Immature natural killer cell (primary cell): ENCODE results near the gene ATP5F1E. TPM values are rescaled to one million over a fixed set of nuclear protein-coding genes. Genes with fewer than 3 reads are reported as not detected.

Experiments used
- DNase-seq, 3 donors: peaks; one replicate each; pipeline ENCODE4 v3.0.0; 2022; ENCODE audit warnings: mixed read lengths in 1 of 3
- H3K27ac Mint-ChIP-seq, 6 donors: one replicate each; pipeline ENCODE4 v1.8.0; 2020; ENCODE audit warnings: mixed read lengths in 6 of 6, mild to moderate bottlenecking in 5 of 6, inconsistent platforms in 4 of 6, moderate library complexity in 3 of 6
- H3K27me3 Mint-ChIP-seq, 3 donors: one replicate each; pipeline ENCODE4 v1.8.0; 2020 to 2021; ENCODE audit warnings: low read depth in 3 of 3, mild to moderate bottlenecking in 3 of 3, mixed read lengths in 3 of 3, moderate library complexity in 3 of 3, inconsistent platforms in 1 of 3
- H3K36me3 Mint-ChIP-seq, 3 donors: one replicate each; pipeline ENCODE4 v1.8.0; 2020; ENCODE audit warnings: mixed read lengths in 3 of 3, inconsistent platforms in 2 of 3, mild to moderate bottlenecking in 2 of 3
- H3K4me1 Mint-ChIP-seq, 2 donors: one replicate each; pipeline ENCODE4 v1.8.0; 2020; ENCODE audit warnings: inconsistent platforms in 2 of 2, mild to moderate bottlenecking in 2 of 2, mixed read lengths in 2 of 2, moderate library complexity in 1 of 2
- H3K4me3 Mint-ChIP-seq, 5 donors: one replicate each; pipeline ENCODE4 v1.8.0; 2020; ENCODE audit warnings: mild to moderate bottlenecking in 5 of 5, mixed read lengths in 5 of 5, inconsistent platforms in 3 of 5, moderate library complexity in 3 of 5
- H3K9me3 Mint-ChIP-seq, 6 donors: one replicate each; pipeline ENCODE4 v1.8.0; 2020; ENCODE audit warnings: mild to moderate bottlenecking in 6 of 6, mixed read lengths in 6 of 6, inconsistent platforms in 4 of 6, moderate library complexity in 3 of 6
- polyA plus RNA-seq, 3 donors: library from polyadenylated mRNA; unstranded; fragments of 300-500 nt; fragmentation: Illumina TruSeq; gene quantifications; one replicate each; pipeline ENCODE4 v1.2.3, GENCODE V29; 2021

The ATP5F1E gene
- polyA plus RNA-seq, 3 donors from 2014 or later = 43.3 to 138 (median 91.7) TPM

DNA sequence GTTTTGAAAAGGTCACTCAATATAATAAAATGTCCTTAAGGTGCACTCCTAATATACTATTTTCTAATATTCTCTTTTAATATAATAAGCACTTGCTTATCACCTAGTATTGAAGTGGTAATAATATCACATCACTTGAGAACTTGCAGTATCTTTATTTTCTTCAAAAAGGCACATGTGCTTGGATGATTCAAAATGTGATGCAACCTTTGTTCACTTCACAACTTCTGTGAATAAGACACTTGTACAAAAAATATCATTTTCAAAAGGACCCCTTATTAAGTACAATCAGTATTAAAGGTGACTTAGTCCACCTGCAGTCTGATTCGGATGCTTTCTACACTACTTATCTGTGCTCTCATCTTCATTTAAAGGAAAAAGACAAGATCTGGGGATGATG is 7.1 kb upstream of the ATP5F1E start:
- no peak for DNase-seq
- H3K27me3 Mint-ChIP-seq = peaks cover 0 to 5% (median 4%) of the 10 kb centered on the region in 3 donors
- peaks cover 38 to 48% of the 10 kb centered on the region in 2 donors for H3K4me1 Mint-ChIP-seq
- peaks cover 7 to 26% (median 23%) of the 10 kb centered on the region in 3 donors for H3K36me3 Mint-ChIP-seq
- H3K4me3 Mint-ChIP-seq = no peak overlapping the region
- no peaks in the 10 kb centered on the region for H3K9me3 Mint-ChIP-seq
- peak overlapping the region in 3 of 6 donors; percentile 30 to 40 (median 31) for H3K27ac Mint-ChIP-seq

DNA sequence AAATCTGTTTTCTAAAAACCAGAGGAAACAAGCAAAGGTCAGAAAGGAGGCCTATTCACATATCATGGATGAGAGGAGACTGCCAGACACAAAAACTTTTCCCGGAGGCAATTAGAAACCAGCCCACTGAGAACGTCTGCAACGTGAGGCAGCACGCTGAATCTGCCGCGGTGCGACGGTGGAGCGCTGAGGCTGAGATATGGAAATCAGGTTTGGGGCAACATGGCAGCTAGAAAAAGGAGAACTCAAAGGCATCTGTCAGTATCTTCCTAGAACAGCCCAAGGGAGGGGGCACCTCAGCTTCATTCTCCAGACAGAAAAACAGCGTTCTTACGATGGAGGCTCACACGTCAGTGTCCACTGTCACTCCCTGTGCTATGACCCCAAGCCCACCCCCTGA is 5.3 kb upstream of the ATP5F1E start:
- no peak overlapping the region for H3K4me3 Mint-ChIP-seq
- H3K27me3 Mint-ChIP-seq = peaks cover 2 to 4% (median 4%) of the 10 kb centered on the region in 3 donors
- peaks cover 32 to 43% of the 10 kb centered on the region in 2 donors for H3K4me1 Mint-ChIP-seq
- no peak for DNase-seq
- H3K9me3 Mint-ChIP-seq = no peaks in the 10 kb centered on the region
- H3K36me3 Mint-ChIP-seq = peaks cover 7 to 26% (median 23%) of the 10 kb centered on the region in 3 donors
- peak overlapping the region in 1 of 6 donors; percentile 45 for H3K27ac Mint-ChIP-seq

DNA sequence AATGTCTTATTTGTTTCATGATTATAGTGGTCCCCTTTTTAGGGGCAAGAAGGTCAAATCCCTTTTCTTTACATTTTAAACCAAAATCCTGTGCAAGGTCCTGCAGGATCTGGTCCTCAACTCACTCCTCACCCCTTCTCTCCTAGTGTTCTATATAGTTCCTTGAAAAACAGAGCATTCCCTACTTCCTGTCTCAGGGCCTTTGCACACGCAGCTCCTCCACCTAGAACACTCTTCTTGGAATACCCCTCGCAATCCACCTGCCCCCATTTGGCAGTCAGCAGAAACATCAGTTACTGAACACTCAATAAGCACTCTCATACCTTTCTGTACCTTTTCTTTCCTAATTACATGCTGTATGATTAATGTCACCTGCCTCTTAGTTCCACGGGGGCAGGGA is 3.2 kb upstream of the ATP5F1E start:
- H3K4me1 Mint-ChIP-seq = peaks cover 34 to 44% of the 10 kb centered on the region in 2 donors
- H3K36me3 Mint-ChIP-seq = peaks cover 7 to 30% (median 19%) of the 10 kb centered on the region in 3 donors
- H3K27ac Mint-ChIP-seq = peak overlapping the region in 2 of 6 donors; percentile 28 to 76
- no peak for DNase-seq
- peak overlapping the region in 1 of 5 donors; percentile 39 for H3K4me3 Mint-ChIP-seq
- no peaks in the 10 kb centered on the region for H3K9me3 Mint-ChIP-seq
- peaks cover 6 to 7% (median 6%) of the 10 kb centered on the region in 3 donors for H3K27me3 Mint-ChIP-seq

DNA sequence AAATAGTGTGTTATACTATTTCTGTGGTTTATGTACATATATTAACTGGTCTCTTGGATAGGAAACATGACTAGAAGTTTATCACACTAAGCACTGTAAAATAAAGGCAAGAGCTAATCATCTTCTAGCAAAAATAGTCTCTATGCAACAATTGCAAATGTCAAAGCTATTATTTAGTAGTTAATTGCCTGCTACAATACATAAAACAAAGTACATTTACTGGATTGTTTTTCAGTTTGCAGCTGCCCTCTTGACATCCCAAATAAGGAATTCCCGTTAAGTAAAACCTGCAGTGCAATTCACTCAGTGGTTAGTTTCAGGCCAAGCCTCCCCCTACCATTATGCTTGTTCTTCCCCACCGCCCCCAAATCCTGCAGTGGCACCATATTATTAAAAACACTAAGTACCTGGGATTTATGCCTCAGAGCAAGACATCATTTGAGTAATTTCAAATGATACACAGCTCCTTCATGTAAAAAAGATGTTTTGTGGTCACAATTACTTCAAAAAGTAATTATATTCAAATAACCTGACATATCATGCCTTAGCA is 1.6 kb upstream of the ATP5F1E start:
- Mint-ChIP-seq H3K9me3 (no peaks in the 10 kb centered on the region), H3K27me3 (peaks cover 6 to 7% (median 6%) of the 10 kb centered on the region in 3 donors), H3K27ac (peak overlapping the region in 3 of 6 donors; percentile 8 to 72 (median 35)), H3K4me1 (peaks cover 39 to 44% of the 10 kb centered on the region in 2 donors), H3K4me3 (peak overlapping the region in 4 of 5 donors; percentile 8 to 65 (median 38)), H3K36me3 (peaks cover 14 to 45% (median 22%) of the 10 kb centered on the region in 3 donors)
- no peak for DNase-seq

DNA sequence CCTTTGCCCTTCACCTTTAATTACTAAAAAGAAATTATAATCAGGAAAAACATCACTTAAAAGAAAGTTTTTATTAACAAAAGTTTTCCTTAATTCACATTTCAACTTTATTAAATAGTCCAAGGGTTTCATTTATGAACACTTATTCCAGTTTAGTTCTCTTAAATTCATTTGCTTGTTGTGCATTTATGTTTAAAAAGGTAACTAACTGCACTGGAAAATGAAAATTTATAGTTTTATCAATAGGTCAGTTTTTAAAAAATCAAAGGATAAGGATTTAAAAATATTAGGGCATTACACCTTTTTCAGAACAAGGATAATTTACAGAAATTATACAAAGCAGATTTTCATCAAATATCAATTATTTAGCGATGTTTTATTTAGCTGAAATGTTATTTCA is 958 bp upstream of the ATP5F1E start:
- peak overlapping the region; percentile 83 to 96 (median 90) for H3K4me3 Mint-ChIP-seq
- DNase-seq = no peak
- no peaks in the 10 kb centered on the region for H3K9me3 Mint-ChIP-seq
- H3K27ac Mint-ChIP-seq = peak overlapping the region; percentile 90 to 97 (median 94)
- peaks cover 44 to 47% of the 10 kb centered on the region in 2 donors for H3K4me1 Mint-ChIP-seq
- H3K36me3 Mint-ChIP-seq = peaks cover 14 to 48% (median 25%) of the 10 kb centered on the region in 3 donors
- H3K27me3 Mint-ChIP-seq = peaks cover 6 to 7% (median 6%) of the 10 kb centered on the region in 3 donors

DNA sequence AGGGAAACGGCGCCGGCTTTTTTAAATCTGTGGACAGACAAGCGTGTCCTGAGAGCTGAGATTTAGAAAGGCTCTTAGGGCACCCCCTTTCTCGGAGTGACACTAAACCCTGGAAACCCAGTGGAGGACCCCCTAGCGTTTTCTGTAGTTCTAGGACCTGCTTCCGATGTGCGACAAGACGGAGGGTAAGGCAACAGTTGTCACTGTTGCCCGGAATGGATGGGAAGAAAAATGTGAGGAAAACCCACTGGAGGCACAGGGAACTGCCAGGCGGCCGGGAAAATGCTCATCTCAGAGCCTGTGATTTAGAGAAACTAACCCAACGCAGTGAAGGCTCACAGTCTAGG is 551 bp upstream of the ATP5F1E start:
- Mint-ChIP-seq H3K27me3 (peaks cover 6 to 7% (median 6%) of the 10 kb centered on the region in 3 donors), H3K27ac (peak overlapping the region; percentile 90 to 97 (median 94)), H3K9me3 (no peaks in the 10 kb centered on the region), H3K4me3 (peak overlapping the region; percentile 83 to 96 (median 90)), H3K36me3 (peaks cover 14 to 45% (median 25%) of the 10 kb centered on the region in 3 donors), H3K4me1 (peaks cover 46 to 51% of the 10 kb centered on the region in 2 donors)
- DNase-seq = no peak

DNA sequence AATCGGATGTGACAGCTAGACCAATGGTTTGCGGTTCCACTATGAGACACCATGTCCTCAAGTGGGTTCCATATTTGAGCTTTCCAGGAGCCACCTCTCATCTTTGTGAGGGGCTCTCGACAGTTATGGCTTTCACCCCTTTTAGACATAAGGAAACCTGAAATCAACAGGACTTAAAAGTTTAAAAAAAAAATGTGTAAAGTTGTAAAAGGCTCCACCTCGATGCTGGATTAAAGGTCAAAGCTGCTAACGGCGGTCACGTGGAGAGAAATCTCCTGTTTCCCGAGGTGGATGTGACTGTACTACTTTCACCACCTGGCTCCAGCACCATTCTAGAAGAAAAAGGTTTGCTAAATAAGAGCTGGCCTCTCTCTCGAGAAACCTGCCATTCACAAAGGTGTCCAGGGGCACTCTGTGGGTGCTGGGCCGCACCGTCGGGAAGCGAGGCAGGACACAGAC is 542 bp downstream of the ATP5F1E start:
- H3K9me3 Mint-ChIP-seq = no peaks in the 10 kb centered on the region
- peaks cover 6 to 7% (median 6%) of the 10 kb centered on the region in 3 donors for H3K27me3 Mint-ChIP-seq
- DNase-seq = no peak
- peaks cover 57 to 62% of the 10 kb centered on the region in 2 donors for H3K4me1 Mint-ChIP-seq
- H3K4me3 Mint-ChIP-seq = peak overlapping the region; percentile 93 to 96 (median 95)
- H3K36me3 Mint-ChIP-seq = peaks cover 18 to 35% (median 26%) of the 10 kb centered on the region in 3 donors
- peak overlapping the region; percentile 90 to 95 (median 94) for H3K27ac Mint-ChIP-seq

DNA sequence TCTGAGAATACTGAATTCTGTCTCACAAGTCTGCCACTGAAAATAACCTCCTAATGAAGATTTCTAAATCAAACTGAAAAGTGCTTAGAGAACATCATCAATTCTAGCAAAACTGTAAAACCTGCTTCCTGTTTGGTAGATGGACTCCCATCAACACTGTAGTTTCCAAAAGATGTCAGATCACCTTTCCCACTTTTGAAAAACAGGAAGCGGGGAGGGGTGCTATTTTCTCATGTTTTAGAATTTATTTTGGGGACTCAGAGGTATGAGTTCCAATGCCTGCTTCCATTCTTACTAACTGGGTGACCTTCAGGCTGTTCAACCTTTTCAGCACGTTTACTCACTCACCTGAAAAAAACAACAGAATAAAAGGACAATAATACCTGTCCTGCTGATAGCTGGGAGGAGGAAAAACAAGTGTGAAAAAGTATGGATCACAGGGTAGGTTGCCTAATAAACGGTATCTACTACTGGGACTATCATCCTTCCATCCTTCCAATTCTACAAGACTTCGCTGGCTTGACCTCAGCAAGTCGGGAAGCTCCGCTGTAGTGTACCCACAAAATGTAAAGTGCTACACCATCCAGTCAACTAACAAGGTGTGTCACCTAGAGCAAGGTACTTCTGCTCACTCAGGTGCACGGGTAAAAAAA is 1.1 kb downstream of the ATP5F1E start:
- no peak for DNase-seq
- Mint-ChIP-seq H3K9me3 (no peaks in the 10 kb centered on the region), H3K4me1 (peaks cover 62 to 68% of the 10 kb centered on the region in 2 donors), H3K36me3 (peaks cover 18 to 33% (median 27%) of the 10 kb centered on the region in 3 donors), H3K4me3 (peak overlapping the region; percentile 93 to 96 (median 95)), H3K27ac (peak overlapping the region; percentile 80 to 95 (median 92)), H3K27me3 (peaks cover 6 to 7% (median 6%) of the 10 kb centered on the region in 3 donors)

DNA sequence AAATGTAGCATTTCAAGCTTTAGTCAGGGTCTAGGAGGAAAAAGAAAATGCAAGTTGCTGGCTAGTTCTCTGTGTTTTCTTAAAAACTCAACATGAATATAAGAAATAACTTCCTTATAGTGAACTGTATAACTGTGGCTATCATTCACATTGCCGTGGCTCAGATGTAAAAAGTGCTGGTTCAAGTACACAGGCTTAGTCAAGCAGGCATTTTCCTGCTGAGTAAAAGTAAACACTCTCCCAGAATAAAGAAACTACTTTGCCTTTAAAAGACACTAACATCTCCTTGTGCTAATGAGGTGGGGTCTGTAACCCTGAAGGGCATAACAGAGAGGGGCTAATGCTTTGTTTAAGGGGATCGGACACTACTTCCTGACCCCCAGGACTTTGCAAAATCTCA is 3.3 kb downstream of the ATP5F1E start:
- DNase-seq = no peak
- Mint-ChIP-seq H3K27ac (peak overlapping the region in 5 of 6 donors; percentile 11 to 71 (median 51)), H3K9me3 (no peaks in the 10 kb centered on the region), H3K4me3 (peak overlapping the region; percentile 15 to 96 (median 33)), H3K36me3 (peaks cover 14 to 30% (median 27%) of the 10 kb centered on the region in 3 donors), H3K4me1 (peaks cover 68 to 82% of the 10 kb centered on the region in 2 donors), H3K27me3 (peaks cover 5 to 6% (median 5%) of the 10 kb centered on the region in 3 donors)

DNA sequence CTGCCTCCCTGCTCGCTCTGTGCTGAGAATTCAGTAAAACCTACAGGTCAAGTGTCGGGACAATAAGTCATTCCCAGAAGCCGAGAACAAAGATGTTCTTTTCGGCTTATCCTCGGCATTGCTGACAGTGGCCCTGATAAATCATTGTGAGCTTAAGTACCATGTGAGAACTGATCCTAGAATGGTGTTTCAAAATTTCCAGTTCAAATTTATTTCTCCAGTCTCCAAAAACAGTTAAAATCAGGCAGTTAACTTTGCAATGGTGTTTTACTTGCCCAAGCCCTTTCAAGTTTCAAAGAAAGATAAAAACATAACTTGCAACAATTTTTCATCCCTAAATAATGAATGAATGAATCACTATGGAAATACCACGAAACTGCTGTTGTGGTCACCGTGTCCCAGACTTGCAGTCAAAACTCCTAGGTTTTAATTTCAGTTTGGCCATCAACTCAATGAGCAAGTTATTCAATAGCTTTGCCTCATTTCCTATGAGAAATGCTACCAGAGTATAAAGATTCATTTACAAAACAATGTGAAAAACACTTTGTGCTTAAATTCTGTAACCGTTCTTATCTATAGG is 4.3 kb downstream of the ATP5F1E start:
- DNase-seq = no peak
- Mint-ChIP-seq H3K27me3 (peaks cover 4 to 5% (median 5%) of the 10 kb centered on the region in 3 donors), H3K4me1 (peaks cover 67 to 78% of the 10 kb centered on the region in 2 donors), H3K9me3 (no peaks in the 10 kb centered on the region), H3K36me3 (peaks cover 15 to 31% (median 27%) of the 10 kb centered on the region in 3 donors), H3K27ac (peak overlapping the region in 1 of 6 donors; percentile 35), H3K4me3 (no peak overlapping the region)

DNA sequence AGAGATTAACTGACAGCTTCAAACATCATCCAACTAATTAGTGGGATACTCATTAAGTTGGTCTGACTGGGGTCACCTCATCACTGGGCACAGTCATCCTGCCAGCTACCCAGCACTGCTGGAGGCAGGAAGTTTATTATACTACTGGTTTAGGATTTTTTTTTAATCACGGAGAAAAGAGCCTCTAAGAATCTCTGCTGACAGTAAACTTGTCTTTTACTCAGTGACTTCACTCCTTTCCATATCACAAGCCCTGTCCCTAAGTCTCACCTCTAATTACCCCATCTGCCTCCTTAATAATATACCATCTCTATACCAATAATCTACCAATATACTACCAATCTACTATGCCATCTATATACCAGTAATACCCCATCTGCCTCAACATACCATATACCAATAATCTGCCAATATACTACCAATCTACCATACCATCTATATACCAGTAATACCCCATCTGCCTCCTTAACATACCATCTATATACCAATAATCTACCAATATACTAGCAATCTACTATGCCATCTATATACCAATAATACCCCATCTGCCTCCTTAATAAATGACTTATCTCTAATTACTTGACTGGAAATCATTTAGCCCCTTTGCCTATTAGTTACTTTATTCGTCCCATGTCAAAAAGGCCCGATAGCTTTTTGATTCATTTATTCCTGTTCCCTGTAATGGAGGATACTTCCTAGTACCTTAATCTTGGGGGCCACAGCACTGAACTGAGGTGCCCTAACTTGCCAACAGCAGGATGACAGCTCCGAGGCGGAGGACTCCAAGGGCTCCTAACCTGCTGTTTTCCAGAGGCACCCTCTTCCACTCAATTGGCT is 5.0 kb downstream of the ATP5F1E start:
- Mint-ChIP-seq H3K4me3 (no peak overlapping the region), H3K27me3 (peaks cover 1 to 4% (median 1%) of the 10 kb centered on the region in 3 donors), H3K4me1 (peaks cover 63 to 75% of the 10 kb centered on the region in 2 donors), H3K36me3 (peaks cover 17 to 37% (median 27%) of the 10 kb centered on the region in 3 donors), H3K9me3 (no peaks in the 10 kb centered on the region), H3K27ac (peak overlapping the region; percentile 2 to 58 (median 11))
- no peak for DNase-seq

DNA sequence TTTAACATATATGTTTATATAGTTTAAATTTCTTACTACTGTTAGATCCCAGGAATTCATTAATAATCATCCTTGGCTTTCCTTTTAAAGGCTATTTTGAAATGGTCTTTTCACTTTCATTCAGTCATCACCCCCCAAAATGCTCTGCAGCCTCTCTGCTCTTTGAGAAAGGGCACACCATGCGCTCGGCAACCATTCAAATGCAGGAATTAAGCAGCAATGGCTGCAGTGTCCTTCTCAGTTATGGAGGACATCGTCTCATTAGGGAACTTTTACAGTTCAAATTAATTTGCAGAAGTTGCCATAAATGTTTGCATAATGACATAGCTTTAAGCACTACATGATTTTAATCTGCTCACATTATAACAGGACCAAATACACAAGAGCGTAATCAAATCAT is 6.6 kb downstream of the ATP5F1E start:
- no peaks in the 10 kb centered on the region for H3K27me3 Mint-ChIP-seq
- H3K4me1 Mint-ChIP-seq = peaks cover 49 to 59% of the 10 kb centered on the region in 2 donors
- no peaks in the 10 kb centered on the region for H3K9me3 Mint-ChIP-seq
- no peak overlapping the region for H3K4me3 Mint-ChIP-seq
- peaks cover 17 to 37% (median 27%) of the 10 kb centered on the region in 3 donors for H3K36me3 Mint-ChIP-seq
- peak overlapping the region in 2 of 6 donors; percentile 8 to 26 for H3K27ac Mint-ChIP-seq
- DNase-seq = no peak

DNA sequence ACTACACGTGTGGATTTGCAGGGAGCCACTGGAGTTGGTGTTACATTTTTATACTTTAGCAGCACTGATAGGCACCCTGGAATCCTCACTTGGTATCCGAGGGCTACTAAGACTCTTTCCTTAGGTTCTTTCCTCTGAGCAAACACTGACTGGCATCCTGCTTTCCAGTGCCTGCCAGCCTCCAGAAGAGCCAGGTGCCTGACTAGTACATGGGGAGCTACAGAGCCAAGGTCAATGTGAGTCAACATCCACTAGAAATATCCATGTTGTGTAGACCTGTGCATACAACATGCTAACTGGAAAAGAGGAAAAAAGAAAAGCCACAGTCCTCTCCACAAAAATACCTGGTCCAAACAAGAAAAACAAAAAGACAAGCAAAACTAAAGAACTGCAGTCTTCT is 7.0 kb downstream of the ATP5F1E start:
- no peak for DNase-seq
- no peaks in the 10 kb centered on the region for H3K27me3 Mint-ChIP-seq
- no peaks in the 10 kb centered on the region for H3K9me3 Mint-ChIP-seq
- peaks cover 44 to 55% of the 10 kb centered on the region in 2 donors for H3K4me1 Mint-ChIP-seq
- peak overlapping the region in 1 of 6 donors; percentile 26 for H3K27ac Mint-ChIP-seq
- H3K4me3 Mint-ChIP-seq = no peak overlapping the region
- peaks cover 15 to 34% (median 26%) of the 10 kb centered on the region in 3 donors for H3K36me3 Mint-ChIP-seq
